OCI-LY7 (cell line): ENCODE data around the gene GBA2. TPM values are rescaled to one million over a fixed set of nuclear protein-coding genes. Genes with fewer than 3 reads are reported as not detected.

ENCODE experiments used
- BruUV-seq: library from RNA; stranded (reverse); fragments of 400-500 nt; replicated peaks from 2 replicates; lab custom pipeline; 2021; lab: Mats Ljungman, UMichigan
- CTCF ChIA-PET: fragments of 300-600 bp; sonication (Branson Sonifier 250); formaldehyde crosslinking; loops from one replicate; lab custom pipeline; 2022; ENCODE audit warnings: antibody characterized with exemption; ENCODE audit not compliant: unreplicated experiment; lab: Charles Lee
- POLR2A ChIA-PET: fragments of 300-600 bp; sonication (Branson Sonifier 250); formaldehyde crosslinking; loops from one replicate; lab custom pipeline; 2022; ENCODE audit warnings: antibody characterized with exemption; lab: Charles Lee
- DNase-seq: peaks from one replicate; pipeline ENCODE4 v3.0.0-alpha.2; 2015; ENCODE audit warnings: low spot score
- H2AFZ ChIP-seq: fragments of 200-600 bp; sonication (generic), shearing (Covaris generic); 2 replicates; pipeline ENCODE4 v1.6.1; 2014; ENCODE audit warnings: mild to moderate bottlenecking, antibody characterized with exemption, low read length, moderate library complexity
- H3K27ac ChIP-seq: fragments of 200-600 bp; sonication (generic); 2 replicates; pipeline ENCODE4 v1.5.1; 2014; ENCODE audit warnings: mixed run types, low read depth, mild to moderate bottlenecking, moderate library complexity, low read length, inconsistent platforms; ENCODE audit not compliant: poor library complexity, severe bottlenecking
- H3K36me3 ChIP-seq: fragments of 200-600 bp; sonication (generic); 2 replicates; pipeline ENCODE4 v1.6.1; 2014; ENCODE audit warnings: mild to moderate bottlenecking, antibody characterized with exemption, low read length, moderate library complexity, mixed read lengths; ENCODE audit not compliant: insufficient read depth
- H3K4me1 ChIP-seq: fragments of 200-600 bp; sonication (generic); 2 replicates; pipeline ENCODE4 v1.5.1; 2014; ENCODE audit warnings: mild to moderate bottlenecking, low read length; ENCODE audit not compliant: insufficient read depth, poor library complexity, severe bottlenecking
- H3K4me2 ChIP-seq: fragments of 200-600 bp; sonication (generic); 2 replicates; pipeline ENCODE4 v1.6.1; 2014; ENCODE audit warnings: mild to moderate bottlenecking, low read length
- H3K4me3 ChIP-seq: fragments of 200-600 bp; sonication (generic); 2 replicates; pipeline ENCODE4 v1.5.1; 2014; ENCODE audit warnings: mild to moderate bottlenecking, low read depth, low read length; ENCODE audit not compliant: poor library complexity, severe bottlenecking
- H3K79me2 ChIP-seq: fragments of 200-600 bp; sonication (generic); 2 replicates; pipeline ENCODE4 v1.6.1; 2016; ENCODE audit warnings: low read depth, mild to moderate bottlenecking, low read length, moderate library complexity, mixed read lengths; ENCODE audit not compliant: insufficient read depth
- H3K9me2 ChIP-seq: fragments of 200-600 bp; sonication (generic); 2 replicates; pipeline ENCODE4 v1.6.1; 2016; ENCODE audit warnings: mild to moderate bottlenecking, low read length, mixed read lengths; ENCODE audit not compliant: insufficient read depth
- H3K9me3 ChIP-seq: fragments of 200-600 bp; sonication (generic); 2 replicates; pipeline ENCODE4 v1.6.1; 2014; ENCODE audit warnings: mild to moderate bottlenecking, mixed run types, low read length, mixed read lengths
- H4K20me1 ChIP-seq: fragments of 200-600 bp; sonication (generic); 2 replicates; pipeline ENCODE4 v1.6.1; 2014; ENCODE audit warnings: mild to moderate bottlenecking, antibody characterized with exemption, low read length, moderate library complexity, mixed read lengths; ENCODE audit not compliant: insufficient read depth
- EZH2phosphoT487 ChIP-seq: fragments of 200-600 bp; sonication (generic); IDR thresholded peaks from 2 replicates; pipeline ENCODE4 v1.6.1; 2018; ENCODE audit warnings: low read depth, borderline replicate concordance, mild to moderate bottlenecking, mixed run types, antibody characterized with exemption, low read length, moderate library complexity, mixed read lengths
- intact Hi-C: fragments of 100-400 bp; cut with micrococcal nuclease; formaldehyde crosslinking; loops from one replicate; pipeline ENCODE4 v1.10.0; 2022; ENCODE audit not compliant: unreplicated experiment
- total RNA-seq, 2 experiments: library from RNA; depleted of rRNA in 1 of 2; stranded (reverse); fragments of >200 nt in 1 of 2; shearing (Covaris generic) in 1 of 2; gene quantifications; 2 replicates each; pipeline ENCODE4 v1.2.3, GENCODE V29; 2014 to 2022
- TF ChIP-seq, protein P1 (sequence below): fragments of 200-600 bp; sonication (generic); conservative IDR thresholded peaks from 2 replicates; pipeline ENCODE4 v1.5.1; 2014; ENCODE audit warnings: mild to moderate bottlenecking, antibody characterized with exemption, low read length, moderate library complexity, mixed read lengths

GBA2 gene
- total RNA-seq, 2 experiments from 2014 or later = 66.0 to 68.2 TPM

- intact Hi-C loops = loop anchor here (2.0 kb wide), 1 partner anchor 37 kb away; the partner anchor contains the start of genes CCDC107 and RMRP
- H4K20me1 ChIP-seq = no peaks in the 10 kb centered on the region
- CTCF ChIA-PET = interaction anchor here (0.5 to 2.1 kb wide), 13 partner anchors 8 to 184 kb away, joined by 3 to 10 read pairs (median 4); partner anchors contain the start of genes ARHGEF39, RGP1 and SIT1
Measured at GRCh38 chr9:35695943-35696401, 53.1 kb downstream of the GBA2 start.

DNA sequence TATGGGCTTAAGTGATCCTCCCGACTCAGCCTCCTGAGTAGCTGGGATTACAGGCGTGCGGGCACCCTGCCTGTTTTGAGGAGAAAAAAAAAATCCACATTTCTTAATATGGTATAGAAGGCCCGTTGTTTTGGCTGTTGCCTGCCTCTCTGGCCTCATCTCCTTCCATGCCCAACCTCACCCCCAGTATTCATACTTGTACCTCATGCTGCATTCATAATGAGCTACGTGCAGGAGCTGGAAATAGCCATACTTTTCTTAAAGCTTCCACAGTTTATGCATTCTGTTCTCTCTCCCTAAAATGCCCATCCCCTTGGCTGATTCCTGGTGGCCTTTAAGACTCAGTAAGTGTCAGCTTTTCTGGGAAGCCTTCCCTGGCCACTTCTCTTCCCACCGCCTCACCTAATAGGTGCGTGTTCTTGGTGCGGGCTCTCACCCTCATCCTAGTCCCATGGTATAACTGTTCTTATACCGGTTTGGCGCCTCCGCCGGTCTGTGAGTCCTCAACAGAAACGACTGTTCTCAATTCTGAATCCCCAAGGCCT lies 57.2 kb downstream of the GBA2 start:
- no peak for DNase-seq
- TF ChIP-seq, protein P1, sequence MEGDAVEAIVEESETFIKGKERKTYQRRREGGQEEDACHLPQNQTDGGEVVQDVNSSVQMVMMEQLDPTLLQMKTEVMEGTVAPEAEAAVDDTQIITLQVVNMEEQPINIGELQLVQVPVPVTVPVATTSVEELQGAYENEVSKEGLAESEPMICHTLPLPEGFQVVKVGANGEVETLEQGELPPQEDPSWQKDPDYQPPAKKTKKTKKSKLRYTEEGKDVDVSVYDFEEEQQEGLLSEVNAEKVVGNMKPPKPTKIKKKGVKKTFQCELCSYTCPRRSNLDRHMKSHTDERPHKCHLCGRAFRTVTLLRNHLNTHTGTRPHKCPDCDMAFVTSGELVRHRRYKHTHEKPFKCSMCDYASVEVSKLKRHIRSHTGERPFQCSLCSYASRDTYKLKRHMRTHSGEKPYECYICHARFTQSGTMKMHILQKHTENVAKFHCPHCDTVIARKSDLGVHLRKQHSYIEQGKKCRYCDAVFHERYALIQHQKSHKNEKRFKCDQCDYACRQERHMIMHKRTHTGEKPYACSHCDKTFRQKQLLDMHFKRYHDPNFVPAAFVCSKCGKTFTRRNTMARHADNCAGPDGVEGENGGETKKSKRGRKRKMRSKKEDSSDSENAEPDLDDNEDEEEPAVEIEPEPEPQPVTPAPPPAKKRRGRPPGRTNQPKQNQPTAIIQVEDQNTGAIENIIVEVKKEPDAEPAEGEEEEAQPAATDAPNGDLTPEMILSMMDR = no peak
- no peak for TF ChIP-seq EZH2phosphoT487
- Histone ChIP-seq H3K4me1 (peaks cover 38% of the 10 kb centered on the region), H3K27ac (no peak overlapping the region), H3K79me2 (no peaks in the 10 kb centered on the region), H4K20me1 (no peaks in the 10 kb centered on the region), H3K4me2 (no peak overlapping the region), H3K4me3 (no peak overlapping the region), H2AFZ (no peak overlapping the region), H3K36me3 (peaks cover 14% of the 10 kb centered on the region), H3K9me2 (no peaks in the 10 kb centered on the region), H3K9me3 (no peaks in the 10 kb centered on the region)
- BruUV-seq = no TSS peak
- CTCF ChIA-PET = interaction anchor here (1.1 kb wide), 1 partner anchor 21 kb away, joined by 3 read pairs; no protein-coding TSS in a partner anchor
- POLR2A ChIA-PET = interaction anchor here (1.4 kb wide), 1 partner anchor 27 kb away, joined by 6 read pairs; the partner anchor contains the start of gene ARHGEF39
- intact Hi-C loops = no loop called here

More at GRCh38 chr9:35695943-35696401, 53.1 kb downstream of the GBA2 start:
- H3K4me2 ChIP-seq = no peak overlapping the region
- no peaks in the 10 kb centered on the region for H3K9me2 ChIP-seq
- peaks cover 56% of the 10 kb centered on the region for H3K36me3 ChIP-seq
- H2AFZ ChIP-seq = no peak overlapping the region
- H3K4me3 ChIP-seq = no peak overlapping the region
- TF ChIP-seq EZH2phosphoT487 = no peak
- TF ChIP-seq, protein P1 = no peak
- BruUV-seq = no TSS peak
- POLR2A ChIA-PET = interaction anchor here (1.0 to 1.7 kb wide), 5 partner anchors 13 to 79 kb away, joined by 4 to 5 read pairs (median 4); partner anchors contain the start of gene ARHGEF39
- H3K27ac ChIP-seq = no peak overlapping the region
- no peaks in the 10 kb centered on the region for H3K79me2 ChIP-seq
- peaks cover 3% of the 10 kb centered on the region for H3K4me1 ChIP-seq
- no peak for DNase-seq
- H3K9me3 ChIP-seq = no peaks in the 10 kb centered on the region

DNA sequence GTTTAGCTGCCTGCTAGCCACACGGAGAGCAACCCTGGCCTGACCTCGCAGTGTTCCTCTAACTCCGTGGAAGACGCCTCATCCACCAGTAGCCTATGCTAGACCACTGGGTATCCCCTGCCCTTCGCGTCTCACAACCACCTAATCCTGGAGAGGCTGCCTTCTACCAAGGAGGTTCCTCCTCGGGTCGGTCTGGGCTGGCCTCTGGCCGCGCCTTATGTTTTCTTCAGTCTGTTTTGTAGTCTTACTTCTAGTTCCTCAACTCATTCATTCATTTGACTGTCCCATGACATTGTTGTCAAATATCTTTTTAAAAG lies 57.7 kb downstream of the GBA2 start:
- no peak for DNase-seq
- TF ChIP-seq, protein P1 = no peak
- TF ChIP-seq EZH2phosphoT487 = no peak
- H4K20me1 ChIP-seq = no peaks in the 10 kb centered on the region
- BruUV-seq = no TSS peak
- H3K9me3 ChIP-seq = no peaks in the 10 kb centered on the region
- intact Hi-C loops = no loop called here
- ChIA-PET POLR2A (interaction anchor here (1.4 kb wide), 1 partner anchor 26 kb away, joined by 6 read pairs; the partner anchor contains the start of gene ARHGEF39), CTCF (no interaction called here)
- H3K9me2 ChIP-seq = no peaks in the 10 kb centered on the region
- no peaks in the 10 kb centered on the region for H3K79me2 ChIP-seq
- peak overlapping the region; percentile 65; the same call in 1 of the 2 replicates for H2AFZ ChIP-seq
- H3K4me2 ChIP-seq = peak overlapping the region; percentile 66; the same call in 1 of the 2 replicates
- no peak overlapping the region for H3K4me3 ChIP-seq
- H3K4me1 ChIP-seq = peaks cover 43% of the 10 kb centered on the region
- peaks cover 9% of the 10 kb centered on the region for H3K36me3 ChIP-seq
- no peak overlapping the region for H3K27ac ChIP-seq
